Measurements from ENCODE around the gene EPN2.
A peak's percentile ranks its signal among the peaks of the same experiment; 100 is the strongest.

The EPN2 gene

GRCh38 chr17:19317359-19318095 is 80.4 kb downstream of the EPN2 start:
- TF ChIP-seq CTCF (IDR thresholded peaks at IDR 0.05; ENCODE audit: low read depth, low read length, missing control alignments): peak; percentile 55
- no peak overlapping the region for H3K4me3 ChIP-seq (ENCODE audit: low read depth, low read length)
- peak; percentile 24 for DNase-seq (ENCODE audit: low read depth)

GRCh38 chr17:19318611-19319010 is 81.4 kb downstream of the EPN2 start:
- H3K4me3 ChIP-seq (ENCODE audit: low read depth, low read length): no peak overlapping the region
- DNase-seq (ENCODE audit: low read depth): no peak
- no peak for TF ChIP-seq CTCF (IDR thresholded peaks at IDR 0.05; ENCODE audit: low read depth, low read length, missing control alignments)

GRCh38 chr17:19319771-19320505 is 82.8 kb downstream of the EPN2 start:
- DNase-seq (ENCODE audit: low read depth): no peak

GRCh38 chr17:19320876-19321275 is 83.7 kb downstream of the EPN2 start:
- no peak overlapping the region for H3K4me3 ChIP-seq (ENCODE audit: low read depth, low read length)
- no peak for DNase-seq (ENCODE audit: low read depth)
- TF ChIP-seq CTCF (IDR thresholded peaks at IDR 0.05; ENCODE audit: low read depth, low read length, missing control alignments): no peak

More at GRCh38 chr17:19319771-19320505, 82.8 kb downstream of the EPN2 start:
- no peak overlapping the region for H3K4me3 ChIP-seq (ENCODE audit: low read depth, low read length)
- TF ChIP-seq CTCF (IDR thresholded peaks at IDR 0.05; ENCODE audit: low read depth, low read length, missing control alignments): no peak

GRCh38 chr17:19321481-19322128 is 84.4 kb downstream of the EPN2 start:
- H3K4me3 ChIP-seq (ENCODE audit: low read depth, low read length): no peak overlapping the region
- TF ChIP-seq CTCF (IDR thresholded peaks at IDR 0.05; ENCODE audit: low read depth, low read length, missing control alignments): peak; percentile 24
- DNase-seq (ENCODE audit: low read depth): no peak

- no peak overlapping the region for H3K4me3 ChIP-seq (ENCODE audit: low read depth, low read length)
- DNase-seq (ENCODE audit: low read depth): no peak
- TF ChIP-seq CTCF (IDR thresholded peaks at IDR 0.05; ENCODE audit: low read depth, low read length, missing control alignments): no peak
Measured at GRCh38 chr17:19322129-19322505, 85.0 kb downstream of the EPN2 start.

Measured in GM12864 (cell line).